ENCODE measurements around the gene SLC7A8.
"Not testable (repeated sequence)": the region's sequence is repeated elsewhere in the genome, so short reads cannot be mapped to it uniquely, and the experiment has no call there.

GRCh38 chr14:23196487-23196886 lies 13.0 kb upstream of the SLC7A8 start:
- TF ChIP-seq EZH2phosphoT487 (IDR thresholded peaks at IDR 0.05; ENCODE audit: borderline replicate concordance, low read depth, low read length); CTCF (conservative IDR thresholded peaks at IDR 0.05; ENCODE audit: low read length): not testable (repeated sequence)
